ENCODE results near the gene LARP6. TPM values are rescaled to one million over a fixed set of nuclear protein-coding genes. Genes with fewer than 3 reads are reported as not detected.

LARP6 gene
- total and polyA plus RNA-seq, 2 experiments from 2014 or later, result 20.0 to 22.4 TPM

DNA sequence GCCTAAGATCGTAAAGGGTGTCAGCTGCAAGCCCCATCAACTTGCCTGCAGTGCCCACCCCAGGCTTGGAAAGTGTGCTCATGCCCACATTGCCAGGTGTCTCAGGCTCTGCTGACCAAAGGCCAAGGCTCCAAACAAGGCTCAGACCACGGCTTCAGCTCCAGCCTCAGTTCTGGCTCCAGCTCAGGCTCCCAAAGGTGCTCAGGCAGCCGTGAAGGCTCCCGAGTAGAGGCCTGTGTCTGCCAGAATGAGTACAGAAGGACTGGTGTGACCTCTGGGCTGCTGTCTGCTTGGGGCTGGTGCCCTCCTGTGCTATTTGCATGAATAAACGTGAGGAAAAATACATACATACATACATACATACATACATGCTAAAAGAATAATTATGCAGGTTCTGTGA, 62.7 kb downstream of the LARP6 start (continued):
- TF ChIP-seq, protein P1, sequence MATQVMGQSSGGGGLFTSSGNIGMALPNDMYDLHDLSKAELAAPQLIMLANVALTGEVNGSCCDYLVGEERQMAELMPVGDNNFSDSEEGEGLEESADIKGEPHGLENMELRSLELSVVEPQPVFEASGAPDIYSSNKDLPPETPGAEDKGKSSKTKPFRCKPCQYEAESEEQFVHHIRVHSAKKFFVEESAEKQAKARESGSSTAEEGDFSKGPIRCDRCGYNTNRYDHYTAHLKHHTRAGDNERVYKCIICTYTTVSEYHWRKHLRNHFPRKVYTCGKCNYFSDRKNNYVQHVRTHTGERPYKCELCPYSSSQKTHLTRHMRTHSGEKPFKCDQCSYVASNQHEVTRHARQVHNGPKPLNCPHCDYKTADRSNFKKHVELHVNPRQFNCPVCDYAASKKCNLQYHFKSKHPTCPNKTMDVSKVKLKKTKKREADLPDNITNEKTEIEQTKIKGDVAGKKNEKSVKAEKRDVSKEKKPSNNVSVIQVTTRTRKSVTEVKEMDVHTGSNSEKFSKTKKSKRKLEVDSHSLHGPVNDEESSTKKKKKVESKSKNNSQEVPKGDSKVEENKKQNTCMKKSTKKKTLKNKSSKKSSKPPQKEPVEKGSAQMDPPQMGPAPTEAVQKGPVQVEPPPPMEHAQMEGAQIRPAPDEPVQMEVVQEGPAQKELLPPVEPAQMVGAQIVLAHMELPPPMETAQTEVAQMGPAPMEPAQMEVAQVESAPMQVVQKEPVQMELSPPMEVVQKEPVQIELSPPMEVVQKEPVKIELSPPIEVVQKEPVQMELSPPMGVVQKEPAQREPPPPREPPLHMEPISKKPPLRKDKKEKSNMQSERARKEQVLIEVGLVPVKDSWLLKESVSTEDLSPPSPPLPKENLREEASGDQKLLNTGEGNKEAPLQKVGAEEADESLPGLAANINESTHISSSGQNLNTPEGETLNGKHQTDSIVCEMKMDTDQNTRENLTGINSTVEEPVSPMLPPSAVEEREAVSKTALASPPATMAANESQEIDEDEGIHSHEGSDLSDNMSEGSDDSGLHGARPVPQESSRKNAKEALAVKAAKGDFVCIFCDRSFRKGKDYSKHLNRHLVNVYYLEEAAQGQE (IDR thresholded peaks at IDR 0.05; ENCODE audit: unreplicated experiment), result no peak
- TF ChIP-seq ZNF331 (CRISPR knock-in tag; IDR thresholded peaks at IDR 0.05; ENCODE audit: low read depth) (no peak), ZNF114 (CRISPR knock-in tag; IDR thresholded peaks at IDR 0.05) (no peak)
- TF ChIP-seq, protein P2, sequence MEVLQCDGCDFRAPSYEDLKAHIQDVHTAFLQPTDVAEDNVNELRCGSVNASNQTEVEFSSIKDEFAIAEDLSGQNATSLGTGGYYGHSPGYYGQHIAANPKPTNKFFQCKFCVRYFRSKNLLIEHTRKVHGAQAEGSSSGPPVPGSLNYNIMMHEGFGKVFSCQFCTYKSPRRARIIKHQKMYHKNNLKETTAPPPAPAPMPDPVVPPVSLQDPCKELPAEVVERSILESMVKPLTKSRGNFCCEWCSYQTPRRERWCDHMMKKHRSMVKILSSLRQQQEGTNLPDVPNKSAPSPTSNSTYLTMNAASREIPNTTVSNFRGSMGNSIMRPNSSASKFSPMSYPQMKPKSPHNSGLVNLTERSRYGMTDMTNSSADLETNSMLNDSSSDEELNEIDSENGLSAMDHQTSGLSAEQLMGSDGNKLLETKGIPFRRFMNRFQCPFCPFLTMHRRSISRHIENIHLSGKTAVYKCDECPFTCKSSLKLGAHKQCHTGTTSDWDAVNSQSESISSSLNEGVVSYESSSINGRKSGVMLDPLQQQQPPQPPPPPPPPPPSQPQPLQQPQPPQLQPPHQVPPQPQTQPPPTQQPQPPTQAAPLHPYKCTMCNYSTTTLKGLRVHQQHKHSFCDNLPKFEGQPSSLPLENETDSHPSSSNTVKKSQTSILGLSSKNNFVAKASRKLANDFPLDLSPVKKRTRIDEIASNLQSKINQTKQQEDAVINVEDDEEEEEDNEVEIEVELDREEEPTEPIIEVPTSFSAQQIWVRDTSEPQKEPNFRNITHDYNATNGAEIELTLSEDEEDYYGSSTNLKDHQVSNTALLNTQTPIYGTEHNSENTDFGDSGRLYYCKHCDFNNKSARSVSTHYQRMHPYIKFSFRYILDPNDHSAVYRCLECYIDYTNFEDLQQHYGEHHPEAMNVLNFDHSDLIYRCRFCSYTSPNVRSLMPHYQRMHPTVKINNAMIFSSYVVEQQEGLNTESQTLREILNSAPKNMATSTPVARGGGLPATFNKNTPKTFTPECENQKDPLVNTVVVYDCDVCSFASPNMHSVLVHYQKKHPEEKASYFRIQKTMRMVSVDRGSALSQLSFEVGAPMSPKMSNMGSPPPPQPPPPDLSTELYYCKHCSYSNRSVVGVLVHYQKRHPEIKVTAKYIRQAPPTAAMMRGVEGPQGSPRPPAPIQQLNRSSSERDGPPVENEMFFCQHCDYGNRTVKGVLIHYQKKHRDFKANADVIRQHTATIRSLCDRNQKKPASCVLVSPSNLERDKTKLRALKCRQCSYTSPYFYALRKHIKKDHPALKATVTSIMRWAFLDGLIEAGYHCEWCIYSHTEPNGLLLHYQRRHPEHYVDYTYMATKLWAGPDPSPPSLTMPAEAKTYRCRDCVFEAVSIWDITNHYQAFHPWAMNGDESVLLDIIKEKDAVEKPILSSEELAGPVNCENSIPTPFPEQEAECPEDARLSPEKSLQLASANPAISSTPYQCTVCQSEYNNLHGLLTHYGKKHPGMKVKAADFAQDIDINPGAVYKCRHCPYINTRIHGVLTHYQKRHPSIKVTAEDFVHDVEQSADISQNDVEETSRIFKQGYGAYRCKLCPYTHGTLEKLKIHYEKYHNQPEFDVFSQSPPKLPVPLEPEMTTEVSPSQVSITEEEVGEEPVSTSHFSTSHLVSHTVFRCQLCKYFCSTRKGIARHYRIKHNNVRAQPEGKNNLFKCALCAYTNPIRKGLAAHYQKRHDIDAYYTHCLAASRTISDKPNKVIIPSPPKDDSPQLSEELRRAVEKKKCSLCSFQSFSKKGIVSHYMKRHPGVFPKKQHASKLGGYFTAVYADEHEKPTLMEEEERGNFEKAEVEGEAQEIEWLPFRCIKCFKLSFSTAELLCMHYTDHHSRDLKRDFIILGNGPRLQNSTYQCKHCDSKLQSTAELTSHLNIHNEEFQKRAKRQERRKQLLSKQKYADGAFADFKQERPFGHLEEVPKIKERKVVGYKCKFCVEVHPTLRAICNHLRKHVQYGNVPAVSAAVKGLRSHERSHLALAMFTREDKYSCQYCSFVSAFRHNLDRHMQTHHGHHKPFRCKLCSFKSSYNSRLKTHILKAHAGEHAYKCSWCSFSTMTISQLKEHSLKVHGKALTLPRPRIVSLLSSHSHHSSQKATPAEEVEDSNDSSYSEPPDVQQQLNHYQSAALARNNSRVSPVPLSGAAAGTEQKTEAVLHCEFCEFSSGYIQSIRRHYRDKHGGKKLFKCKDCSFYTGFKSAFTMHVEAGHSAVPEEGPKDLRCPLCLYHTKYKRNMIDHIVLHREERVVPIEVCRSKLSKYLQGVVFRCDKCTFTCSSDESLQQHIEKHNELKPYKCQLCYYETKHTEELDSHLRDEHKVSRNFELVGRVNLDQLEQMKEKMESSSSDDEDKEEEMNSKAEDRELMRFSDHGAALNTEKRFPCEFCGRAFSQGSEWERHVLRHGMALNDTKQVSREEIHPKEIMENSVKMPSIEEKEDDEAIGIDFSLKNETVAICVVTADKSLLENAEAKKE (CRISPR knock-in tag; IDR thresholded peaks at IDR 0.05), result no peak

DNA sequence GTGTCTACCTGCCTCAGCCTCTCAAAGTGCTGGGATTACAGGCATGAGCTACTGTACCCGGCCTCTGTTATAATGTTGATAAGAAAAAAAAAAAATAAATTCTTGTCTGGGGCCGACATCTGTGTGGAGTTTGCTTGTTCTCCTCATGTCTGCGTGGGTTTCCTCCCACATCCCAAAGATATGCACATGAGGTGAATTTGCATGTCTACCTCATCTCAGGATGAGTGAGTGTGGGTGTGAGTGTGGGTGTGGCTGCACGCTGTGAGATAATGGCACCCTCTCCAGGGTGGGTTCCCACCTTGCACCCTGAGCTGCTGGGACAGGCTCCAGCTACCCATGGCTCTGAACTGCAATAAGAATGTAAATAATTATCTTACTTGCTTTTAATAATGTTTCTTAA, 64.7 kb downstream of the LARP6 start:
- no peaks in the 10 kb centered on the region for H3K4me1 ChIP-seq (ENCODE audit: insufficient read depth)
- H3K27me3 Mint-ChIP-seq (ENCODE audit: insufficient read depth, low read depth, poor library complexity), result no peaks in the 10 kb centered on the region
- no peaks in the 10 kb centered on the region for H4K20me1 ChIP-seq (replicated peaks; ENCODE audit: insufficient read depth)
- H3K79me2 ChIP-seq (replicated peaks; ENCODE audit: insufficient read depth), result no peaks in the 10 kb centered on the region
- H3K27me3 ChIP-seq (ENCODE audit: insufficient read depth), result no peaks in the 10 kb centered on the region
- no peak overlapping the region for H3K4me2 ChIP-seq
- H3F3A ChIP-seq (replicated peaks; ENCODE audit: low read depth), result no peaks in the 10 kb centered on the region
- no peak overlapping the region for H3K4me3 Mint-ChIP-seq
- ATAC-seq, result peak; percentile 23; the same call in 1 of the 3 replicates
- H2AFZ ChIP-seq, result no peak overlapping the region
- H3K4me3 ChIP-seq, result no peak overlapping the region
- H3K36me3 Mint-ChIP-seq (ENCODE audit: low read depth), result no peaks in the 10 kb centered on the region
- no peaks in the 10 kb centered on the region for H3K9me3 Mint-ChIP-seq
- H3K27ac ChIP-seq (ENCODE audit: low read depth), result no peak overlapping the region
- DNase-seq (ENCODE audit: low spot score), result no peak
- no peaks in the 10 kb centered on the region for H3K9me2 ChIP-seq (ENCODE audit: insufficient read depth)
- peaks cover 4% of the 10 kb centered on the region; the same call in 1 of the 3 replicates for H3K4me1 Mint-ChIP-seq
- H3K27ac Mint-ChIP-seq, result no peak overlapping the region
- no peaks in the 10 kb centered on the region for H3K36me3 ChIP-seq (ENCODE audit: insufficient read depth)
- no peak for TF ChIP-seq POLR2AphosphoS5 (IDR thresholded peaks at IDR 0.05; ENCODE audit: low read depth)
- TF ChIP-seq, protein P3, sequence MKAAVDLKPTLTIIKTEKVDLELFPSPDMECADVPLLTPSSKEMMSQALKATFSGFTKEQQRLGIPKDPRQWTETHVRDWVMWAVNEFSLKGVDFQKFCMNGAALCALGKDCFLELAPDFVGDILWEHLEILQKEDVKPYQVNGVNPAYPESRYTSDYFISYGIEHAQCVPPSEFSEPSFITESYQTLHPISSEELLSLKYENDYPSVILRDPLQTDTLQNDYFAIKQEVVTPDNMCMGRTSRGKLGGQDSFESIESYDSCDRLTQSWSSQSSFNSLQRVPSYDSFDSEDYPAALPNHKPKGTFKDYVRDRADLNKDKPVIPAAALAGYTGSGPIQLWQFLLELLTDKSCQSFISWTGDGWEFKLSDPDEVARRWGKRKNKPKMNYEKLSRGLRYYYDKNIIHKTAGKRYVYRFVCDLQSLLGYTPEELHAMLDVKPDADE (IDR thresholded peaks at IDR 0.05), result no peak

Data from GM23338 (cell line).